Measurements from ENCODE around the gene ALG14.

Gene ALG14

GRCh38 chr1:94940738-94941137 lies 132.0 kb downstream of the ALG14 start:
- DNase-seq (ENCODE audit: low read depth in 1 of 2, low spot score in 1 of 2): no peak
- H3K27ac ChIP-seq (replicated peaks): no peak overlapping the region
- no peak overlapping the region for H3K4me3 ChIP-seq (replicated peaks; ENCODE audit: insufficient read depth, low read length)
- TF ChIP-seq POLR2AphosphoS5 (IDR thresholded peaks at IDR 0.05; ENCODE audit: low read depth) (no peak), SPI1 (IDR thresholded peaks at IDR 0.05; ENCODE audit: borderline replicate concordance, low read depth) (no peak), GABPA (IDR thresholded peaks at IDR 0.05; ENCODE audit: low read depth) (no peak)
- TF ChIP-seq, protein P1, sequence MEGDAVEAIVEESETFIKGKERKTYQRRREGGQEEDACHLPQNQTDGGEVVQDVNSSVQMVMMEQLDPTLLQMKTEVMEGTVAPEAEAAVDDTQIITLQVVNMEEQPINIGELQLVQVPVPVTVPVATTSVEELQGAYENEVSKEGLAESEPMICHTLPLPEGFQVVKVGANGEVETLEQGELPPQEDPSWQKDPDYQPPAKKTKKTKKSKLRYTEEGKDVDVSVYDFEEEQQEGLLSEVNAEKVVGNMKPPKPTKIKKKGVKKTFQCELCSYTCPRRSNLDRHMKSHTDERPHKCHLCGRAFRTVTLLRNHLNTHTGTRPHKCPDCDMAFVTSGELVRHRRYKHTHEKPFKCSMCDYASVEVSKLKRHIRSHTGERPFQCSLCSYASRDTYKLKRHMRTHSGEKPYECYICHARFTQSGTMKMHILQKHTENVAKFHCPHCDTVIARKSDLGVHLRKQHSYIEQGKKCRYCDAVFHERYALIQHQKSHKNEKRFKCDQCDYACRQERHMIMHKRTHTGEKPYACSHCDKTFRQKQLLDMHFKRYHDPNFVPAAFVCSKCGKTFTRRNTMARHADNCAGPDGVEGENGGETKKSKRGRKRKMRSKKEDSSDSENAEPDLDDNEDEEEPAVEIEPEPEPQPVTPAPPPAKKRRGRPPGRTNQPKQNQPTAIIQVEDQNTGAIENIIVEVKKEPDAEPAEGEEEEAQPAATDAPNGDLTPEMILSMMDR (IDR thresholded peaks at IDR 0.05; ENCODE audit: insufficient read depth, low read length): no peak
- TF ChIP-seq, protein P2, sequence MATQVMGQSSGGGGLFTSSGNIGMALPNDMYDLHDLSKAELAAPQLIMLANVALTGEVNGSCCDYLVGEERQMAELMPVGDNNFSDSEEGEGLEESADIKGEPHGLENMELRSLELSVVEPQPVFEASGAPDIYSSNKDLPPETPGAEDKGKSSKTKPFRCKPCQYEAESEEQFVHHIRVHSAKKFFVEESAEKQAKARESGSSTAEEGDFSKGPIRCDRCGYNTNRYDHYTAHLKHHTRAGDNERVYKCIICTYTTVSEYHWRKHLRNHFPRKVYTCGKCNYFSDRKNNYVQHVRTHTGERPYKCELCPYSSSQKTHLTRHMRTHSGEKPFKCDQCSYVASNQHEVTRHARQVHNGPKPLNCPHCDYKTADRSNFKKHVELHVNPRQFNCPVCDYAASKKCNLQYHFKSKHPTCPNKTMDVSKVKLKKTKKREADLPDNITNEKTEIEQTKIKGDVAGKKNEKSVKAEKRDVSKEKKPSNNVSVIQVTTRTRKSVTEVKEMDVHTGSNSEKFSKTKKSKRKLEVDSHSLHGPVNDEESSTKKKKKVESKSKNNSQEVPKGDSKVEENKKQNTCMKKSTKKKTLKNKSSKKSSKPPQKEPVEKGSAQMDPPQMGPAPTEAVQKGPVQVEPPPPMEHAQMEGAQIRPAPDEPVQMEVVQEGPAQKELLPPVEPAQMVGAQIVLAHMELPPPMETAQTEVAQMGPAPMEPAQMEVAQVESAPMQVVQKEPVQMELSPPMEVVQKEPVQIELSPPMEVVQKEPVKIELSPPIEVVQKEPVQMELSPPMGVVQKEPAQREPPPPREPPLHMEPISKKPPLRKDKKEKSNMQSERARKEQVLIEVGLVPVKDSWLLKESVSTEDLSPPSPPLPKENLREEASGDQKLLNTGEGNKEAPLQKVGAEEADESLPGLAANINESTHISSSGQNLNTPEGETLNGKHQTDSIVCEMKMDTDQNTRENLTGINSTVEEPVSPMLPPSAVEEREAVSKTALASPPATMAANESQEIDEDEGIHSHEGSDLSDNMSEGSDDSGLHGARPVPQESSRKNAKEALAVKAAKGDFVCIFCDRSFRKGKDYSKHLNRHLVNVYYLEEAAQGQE (IDR thresholded peaks at IDR 0.05; ENCODE audit: insufficient replicate concordance, low read depth): no peak
- no peaks in the 10 kb centered on the region for H3K27me3 ChIP-seq (ENCODE audit: insufficient read depth, poor library complexity, severe bottlenecking)

GRCh38 chr1:94937820-94938219 lies 134.9 kb downstream of the ALG14 start:
- TF ChIP-seq, protein P1 (IDR thresholded peaks at IDR 0.05; ENCODE audit: insufficient read depth, low read length): no peak
- TF ChIP-seq POLR2AphosphoS5 (IDR thresholded peaks at IDR 0.05; ENCODE audit: low read depth): no peak
- TF ChIP-seq, protein P2 (IDR thresholded peaks at IDR 0.05; ENCODE audit: insufficient replicate concordance, low read depth): no peak
- no peak for TF ChIP-seq SPI1 (IDR thresholded peaks at IDR 0.05; ENCODE audit: borderline replicate concordance, low read depth)
- TF ChIP-seq GABPA (IDR thresholded peaks at IDR 0.05; ENCODE audit: low read depth): no peak
- H3K27ac ChIP-seq (replicated peaks): no peak overlapping the region
- no peak overlapping the region for H3K4me3 ChIP-seq (replicated peaks; ENCODE audit: insufficient read depth, low read length)
- DNase-seq (ENCODE audit: low read depth in 1 of 2, low spot score in 1 of 2): no peak
- peaks cover 3% of the 10 kb centered on the region for H3K27me3 ChIP-seq (ENCODE audit: insufficient read depth, poor library complexity, severe bottlenecking)

GRCh38 chr1:94936861-94937620 lies 135.7 kb downstream of the ALG14 start:
- TF ChIP-seq SPI1 (IDR thresholded peaks at IDR 0.05; ENCODE audit: borderline replicate concordance, low read depth) (no peak), POLR2AphosphoS5 (IDR thresholded peaks at IDR 0.05; ENCODE audit: low read depth) (no peak), GABPA (IDR thresholded peaks at IDR 0.05; ENCODE audit: low read depth) (no peak)
- TF ChIP-seq, protein P1 (IDR thresholded peaks at IDR 0.05; ENCODE audit: insufficient read depth, low read length): no peak
- TF ChIP-seq, protein P2 (IDR thresholded peaks at IDR 0.05; ENCODE audit: insufficient replicate concordance, low read depth): no peak
- H3K27ac ChIP-seq (replicated peaks): no peak overlapping the region
- H3K4me3 ChIP-seq (replicated peaks; ENCODE audit: insufficient read depth, low read length): no peak overlapping the region
- no peak for DNase-seq (ENCODE audit: low read depth in 1 of 2, low spot score in 1 of 2)
- H3K27me3 ChIP-seq (ENCODE audit: insufficient read depth, poor library complexity, severe bottlenecking): peaks cover 3% of the 10 kb centered on the region
